Prostate gland (tissue), 2 donors: Measurements from ENCODE around the gene SHC4. TPM values are rescaled to one million over a fixed set of nuclear protein-coding genes. Genes with fewer than 3 reads are reported as not detected.

Experiments used
- DNase-seq: peaks from one replicate; pipeline ENCODE4 v3.0.0-alpha.2; 2019; ENCODE audit warnings: low spot score
- H3K27ac ChIP-seq, 2 donors: fragments of 200-600 bp; sonication (generic); 2 replicates each; pipeline ENCODE4 v1.5.1; 2017 to 2019
- H3K27me3 ChIP-seq: fragments of 200-600 bp; sonication (generic); replicated peaks from 2 replicates; pipeline ENCODE4 v1.5.1; 2019; ENCODE audit not compliant: insufficient read depth
- H3K36me3 ChIP-seq, 2 donors: fragments of 200-600 bp; sonication (generic); 1 replicate in 1 of 2; 2 replicates in 1 of 2; pipeline versions ENCODE4 v1.5.1 to v1.8.1; 2017 to 2019
- H3K4me1 ChIP-seq: fragments of 200-600 bp; sonication (generic); replicated peaks from 2 replicates; pipeline ENCODE4 v1.5.1; 2019
- H3K4me3 ChIP-seq, 2 donors: fragments of 200-600 bp; sonication (generic); 2 replicates each; pipeline ENCODE4 v1.5.1; 2017 to 2019
- H3K9me3 ChIP-seq: fragments of 200-600 bp; sonication (generic); 2 replicates; pipeline ENCODE4 v1.5.1; 2017
- CTCF ChIP-seq, 4 experiments: fragments of 200-600 bp in 2 of 4; fragments of 450-650 bp in 2 of 4; sonication (generic) in 2 of 4; IDR thresholded peaks; 1 replicate in 3 of 4; 2 replicates in 1 of 4; pipeline ENCODE4 v1.5.1; 2016 to 2019; ENCODE audit warnings: antibody characterized with exemption in 4 of 4, mild to moderate bottlenecking in 2 of 4, moderate library complexity in 2 of 4
- POLR2A ChIP-seq: fragments of 450-650 bp; IDR thresholded peaks from one replicate; pipeline ENCODE4 v1.6.1; 2016; ENCODE audit warnings: antibody characterized with exemption, mild to moderate bottlenecking
- POLR2AphosphoS5 ChIP-seq: sonication (generic); formaldehyde crosslinking; IDR thresholded peaks from one replicate; pipeline ENCODE4 v1.6.1; 2017; ENCODE audit warnings: antibody characterized with exemption
- WGBS: methylation state at CpG from one replicate; pipeline ENCODE4 v1.1.5; 2018; 5-methylcytosine and 5-hydroxymethylcytosine counted together
- intact Hi-C: fragments of 100-400 bp; cut with DNase I; formaldehyde crosslinking; loops from one replicate; pipeline ENCODE4 v1.14.2; 2022
- total RNA-seq, 2 donors: library from RNA; depleted of rRNA; stranded (reverse); fragments of >200 nt; gene quantifications; one replicate each; pipeline ENCODE4 v1.1.0, GENCODE V29; 2016

Gene SHC4
- total RNA-seq, 2 donors from 2014 or later: 0.27 to 45.0 TPM

- Histone ChIP-seq H3K27me3 (no peaks in the 10 kb centered on the region), H3K36me3 (no peaks in the 10 kb centered on the region), H3K4me1 (no peaks in the 10 kb centered on the region), H3K27ac (no peak overlapping the region), H3K9me3 (no peaks in the 10 kb centered on the region), H3K4me3 (peak overlapping the region; percentile 54 to 65)
- 6% methylated on average over 25 of the region's 25 CpGs for WGBS
- no peak for DNase-seq
- TF ChIP-seq CTCF (IDR thresholded peaks at IDR 0.05) (no peak), POLR2A (no peak), POLR2AphosphoS5 (no peak)
- intact Hi-C loops: no loop called here
Observed at GRCh38 chr15:48811325-48811958, 152.3 kb downstream of the SHC4 start.

- H3K4me1 ChIP-seq: no peaks in the 10 kb centered on the region
- DNase-seq: peak; percentile 99
- H3K4me3 ChIP-seq: peak within 1 kb of the TSS; percentile 54 to 65
- TF ChIP-seq POLR2AphosphoS5 (peak; percentile 92), POLR2A (peak; percentile 19), CTCF (IDR thresholded peaks at IDR 0.05) (peak in 2 of 4 experiments; percentile 27 to 34)
- no peaks in the 10 kb centered on the region for H3K36me3 ChIP-seq
- H3K9me3 ChIP-seq: no peaks in the 10 kb centered on the region
- peak within 1 kb of the TSS; percentile 37 to 63 for H3K27ac ChIP-seq
- no peaks in the 10 kb centered on the region for H3K27me3 ChIP-seq
- intact Hi-C loops: no loop called here
- under 1% methylated on average over 50 of the region's 51 CpGs for WGBS
Observed at GRCh38 chr15:48810414-48811324, 153.1 kb downstream of the SHC4 start, which contains the start of gene CEP152. CEP152 (minus strand) TSS chr15:48811069; CDS start chr15:48805649, 5,420 bp downstream.

- Histone ChIP-seq H3K9me3 (no peaks in the 10 kb centered on the region), H3K27ac (no peak overlapping the region), H3K4me1 (no peaks in the 10 kb centered on the region), H3K4me3 (no peak overlapping the region), H3K36me3 (no peaks in the 10 kb centered on the region), H3K27me3 (no peaks in the 10 kb centered on the region)
- TF ChIP-seq POLR2A: no peak
- no peak for TF ChIP-seq POLR2AphosphoS5
- no peak for TF ChIP-seq CTCF (IDR thresholded peaks at IDR 0.05)
- intact Hi-C loops: loop anchor here (10.0 kb wide), 2 partner anchors 351 to 451 kb away; no protein-coding TSS in a partner anchor
- 25% methylated on average over 2 of the region's 2 CpGs for WGBS
- DNase-seq: no peak
Observed at GRCh38 chr15:48806151-48806550, 157.6 kb downstream of the SHC4 start.

- Histone ChIP-seq H3K4me1 (no peaks in the 10 kb centered on the region), H3K4me3 (no peak overlapping the region), H3K9me3 (no peaks in the 10 kb centered on the region), H3K36me3 (no peaks in the 10 kb centered on the region), H3K27ac (no peak overlapping the region), H3K27me3 (no peaks in the 10 kb centered on the region)
- TF ChIP-seq POLR2AphosphoS5: no peak
- TF ChIP-seq POLR2A: no peak
- no peak for TF ChIP-seq CTCF (IDR thresholded peaks at IDR 0.05)
- no peak for DNase-seq
- intact Hi-C loops: loop anchor here (10.0 kb wide), 2 partner anchors 351 to 451 kb away; no protein-coding TSS in a partner anchor
- WGBS: 34% methylated on average over 2 of the region's 2 CpGs
Observed at GRCh38 chr15:48805591-48805990, 158.1 kb downstream of the SHC4 start.
